ENCODE measurements around the gene TXNDC2.
"Not testable (repeated sequence)": the region's sequence is repeated elsewhere in the genome, so short reads cannot be mapped to it uniquely, and the experiment has no call there.

Gene TXNDC2

GRCh38 chr18:9885170-9886004 lies at the start of gene TXNDC2:
Gene TXNDC2, plus strand, starts transcription at chr18:9885973. Its CDS starts 708 bp downstream, at chr18:9886681.
- no peak for DNase-seq (ENCODE audit: low read depth)

GRCh38 chr18:9838144-9838877 lies 47.5 kb upstream of the TXNDC2 start:
- peak; percentile 30 for DNase-seq (ENCODE audit: low read depth)

- DNase-seq (ENCODE audit: low read depth), result no peak
Observed at GRCh38 chr18:9839211-9839610, 46.6 kb upstream of the TXNDC2 start.

- DNase-seq (ENCODE audit: low read depth), result no peak
Observed at GRCh38 chr18:9839853-9840252, 45.9 kb upstream of the TXNDC2 start.

GRCh38 chr18:9841752-9842151 lies 44.0 kb upstream of the TXNDC2 start:
- no peak for DNase-seq (ENCODE audit: low read depth)

- no peak for DNase-seq (ENCODE audit: low read depth)
Observed at GRCh38 chr18:9842448-9842847, 43.3 kb upstream of the TXNDC2 start.

- no peak for DNase-seq (ENCODE audit: low read depth)
Observed at GRCh38 chr18:9845256-9845655, 40.5 kb upstream of the TXNDC2 start.

- no peak for DNase-seq (ENCODE audit: low read depth)
Observed at GRCh38 chr18:9846162-9846925, 39.4 kb upstream of the TXNDC2 start.

GRCh38 chr18:9848170-9848879 lies 37.4 kb upstream of the TXNDC2 start:
- no peak for DNase-seq (ENCODE audit: low read depth)

GRCh38 chr18:9849407-9850283 lies 36.1 kb upstream of the TXNDC2 start:
- DNase-seq (ENCODE audit: low read depth), result no peak

GRCh38 chr18:9850309-9850708 lies 35.5 kb upstream of the TXNDC2 start:
- DNase-seq (ENCODE audit: low read depth), result no peak

GRCh38 chr18:9851511-9851910 lies 34.3 kb upstream of the TXNDC2 start:
- no peak for DNase-seq (ENCODE audit: low read depth)

GRCh38 chr18:9852266-9853081 lies 33.3 kb upstream of the TXNDC2 start:
- DNase-seq (ENCODE audit: low read depth), result no peak

GRCh38 chr18:9854801-9855676 lies 30.7 kb upstream of the TXNDC2 start:
- no peak for DNase-seq (ENCODE audit: low read depth)

GRCh38 chr18:9855681-9856080 lies 30.1 kb upstream of the TXNDC2 start:
- no peak for DNase-seq (ENCODE audit: low read depth)

- no peak for DNase-seq (ENCODE audit: low read depth)
Observed at GRCh38 chr18:9856092-9856491, 29.7 kb upstream of the TXNDC2 start.

- DNase-seq (ENCODE audit: low read depth), result not testable (repeated sequence)
Observed at GRCh38 chr18:9857479-9857998, 28.2 kb upstream of the TXNDC2 start.

- no peak for DNase-seq (ENCODE audit: low read depth)
Observed at GRCh38 chr18:9858642-9859041, 27.1 kb upstream of the TXNDC2 start.

GRCh38 chr18:9859232-9859631 lies 26.5 kb upstream of the TXNDC2 start:
- DNase-seq (ENCODE audit: low read depth), result no peak

Data from EH (cell line).